Skin of body (tissue), 2 donors: ENCODE results near the gene LSM10. TPM values are rescaled to one million over a fixed set of nuclear protein-coding genes. Genes with fewer than 3 reads are reported as not detected.
A peak's percentile ranks its signal among the peaks of the same experiment; 100 is the strongest.

Source experiments
- DNase-seq: peaks from one replicate; lab custom pipeline; 2025; lab: John Stamatoyannopoulos, UW
- total RNA-seq: library from RNA; depleted of rRNA; stranded (reverse); fragments of >200 nt; gene quantifications from one replicate; pipeline ENCODE4 v1.2.3, GENCODE V29; 2014

LSM10 gene
- total RNA-seq, 1 donor from 2014 or later = 7.3 TPM

DNA sequence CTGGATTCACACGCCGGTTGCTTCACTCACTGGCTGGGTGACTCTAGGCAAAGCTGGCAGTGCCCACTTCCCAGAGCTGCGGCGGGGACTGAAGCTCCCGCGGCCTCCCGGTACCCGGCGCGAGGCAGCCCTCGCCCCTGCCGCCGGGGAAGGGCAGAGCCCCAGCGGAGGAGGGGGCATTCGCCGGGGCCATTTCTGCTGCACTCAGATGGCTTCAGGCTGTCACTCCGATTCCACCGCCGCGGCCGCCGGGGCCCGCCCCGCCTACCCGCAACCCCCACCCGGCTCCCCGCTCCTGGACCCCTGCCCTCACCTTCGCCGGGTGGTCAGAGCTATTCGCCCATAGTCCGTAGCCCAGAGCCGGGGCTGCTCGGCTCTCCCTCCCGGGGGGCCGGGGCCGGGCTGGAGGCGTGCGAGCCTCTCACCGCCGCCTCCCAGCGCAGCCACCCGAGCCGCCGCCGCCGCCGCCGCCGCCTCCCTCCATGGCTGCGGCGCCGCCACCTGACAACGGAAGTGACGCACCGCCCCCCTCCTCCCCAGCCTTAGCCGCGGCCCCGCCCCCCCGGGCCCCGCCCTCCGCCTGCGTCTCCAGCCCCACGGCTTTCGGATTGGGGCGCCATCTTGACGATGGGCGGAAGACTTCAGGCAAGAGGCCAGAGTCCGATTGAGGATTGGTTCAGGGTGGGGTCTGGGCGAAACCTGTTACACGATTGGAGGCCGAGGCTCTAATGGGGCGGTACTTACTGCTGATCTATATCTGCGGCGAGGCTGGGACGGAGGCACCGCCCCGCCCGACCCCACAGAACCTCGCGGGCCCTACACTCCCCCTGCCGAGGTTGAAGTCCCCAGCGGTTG is 12.1 kb downstream of the LSM10 start, which contains the start of gene STK40:
Gene STK40, minus strand, starts transcription at position 515 of the 855 bp plus-strand sequence. CDS start 24,592 bp downstream, outside the sequence.
- peak; percentile 99 for DNase-seq

DNA sequence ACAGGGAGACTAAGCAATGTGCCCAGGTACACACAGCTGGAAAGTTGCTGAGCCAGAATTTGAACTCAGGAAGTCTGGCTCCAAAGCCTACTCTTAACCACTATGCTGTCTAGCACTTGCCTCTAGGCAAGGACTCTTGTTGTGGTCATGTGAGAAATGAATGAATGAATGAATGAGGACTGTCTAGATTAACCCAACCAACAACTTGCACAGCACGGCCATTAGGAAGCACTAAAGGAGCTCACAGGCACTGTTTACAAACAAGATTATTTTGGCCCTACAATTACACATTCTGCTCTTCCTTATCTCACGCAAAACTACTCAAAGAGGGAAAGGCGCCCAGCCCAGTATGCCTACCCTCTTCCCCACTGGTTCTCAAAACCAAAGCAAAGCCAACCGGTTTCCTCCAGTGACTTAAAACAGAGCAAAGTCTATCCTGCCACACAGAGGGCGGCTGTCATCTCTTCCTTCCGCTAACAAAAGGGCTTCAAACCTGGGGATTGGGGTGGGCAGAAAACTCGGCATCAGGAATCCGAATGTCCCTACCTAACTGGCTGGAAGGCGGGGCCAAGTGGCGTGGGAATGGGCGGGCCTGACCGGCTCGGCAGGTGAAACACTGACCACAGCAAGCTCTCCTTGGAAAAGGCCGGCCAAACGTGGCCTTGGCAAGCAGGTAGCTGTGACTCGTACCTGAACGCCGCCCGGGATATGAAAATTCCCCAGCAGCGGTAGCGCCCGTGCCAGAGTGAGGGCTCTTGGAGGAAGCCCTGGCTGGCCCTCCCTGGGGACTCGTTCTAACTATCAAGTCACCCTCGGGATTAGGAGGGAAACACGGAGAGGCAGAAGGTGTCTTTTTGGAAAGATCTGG is 12.9 kb downstream of the LSM10 start:
- DNase-seq = peak; percentile 19

DNA sequence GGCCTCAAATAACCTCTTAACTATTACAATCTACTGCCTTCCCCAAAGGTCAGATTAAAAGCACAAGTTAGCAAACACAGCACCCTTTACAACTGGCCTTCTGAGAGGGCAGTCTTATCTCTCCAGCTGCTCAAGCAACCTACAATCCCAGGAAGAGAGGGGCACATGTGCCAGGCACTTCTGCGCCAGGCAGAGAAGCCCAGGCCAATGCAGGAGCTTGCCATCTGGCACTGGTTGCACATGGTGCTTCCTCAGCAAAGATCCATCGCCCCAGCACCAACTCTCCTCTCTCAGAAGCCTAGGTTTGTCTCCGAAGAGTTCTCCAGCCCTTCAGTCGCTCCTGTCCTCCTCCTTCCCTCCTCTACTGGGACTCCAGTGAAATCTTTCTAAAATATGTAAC is 14.5 kb downstream of the LSM10 start:
- DNase-seq = no peak

DNA sequence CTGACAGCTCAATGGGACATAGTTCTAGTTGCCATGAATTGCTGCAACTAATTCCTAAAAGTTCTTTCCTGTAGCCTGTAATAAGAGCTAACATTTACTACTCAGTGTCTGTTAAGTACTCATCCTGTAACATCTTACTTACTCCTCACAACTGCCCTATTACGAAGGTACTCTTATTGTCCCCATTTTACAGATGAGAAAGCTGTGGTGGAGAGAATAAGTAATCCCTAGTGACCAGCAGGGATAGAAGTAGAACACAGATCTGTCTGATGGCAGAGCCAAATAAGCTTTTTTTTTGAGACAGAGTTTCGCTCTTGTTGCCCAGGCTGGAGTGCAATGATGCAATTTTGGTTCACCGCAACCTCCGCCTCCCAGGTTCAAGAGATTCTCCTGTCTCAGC is 15.0 kb downstream of the LSM10 start:
- DNase-seq = no peak

DNA sequence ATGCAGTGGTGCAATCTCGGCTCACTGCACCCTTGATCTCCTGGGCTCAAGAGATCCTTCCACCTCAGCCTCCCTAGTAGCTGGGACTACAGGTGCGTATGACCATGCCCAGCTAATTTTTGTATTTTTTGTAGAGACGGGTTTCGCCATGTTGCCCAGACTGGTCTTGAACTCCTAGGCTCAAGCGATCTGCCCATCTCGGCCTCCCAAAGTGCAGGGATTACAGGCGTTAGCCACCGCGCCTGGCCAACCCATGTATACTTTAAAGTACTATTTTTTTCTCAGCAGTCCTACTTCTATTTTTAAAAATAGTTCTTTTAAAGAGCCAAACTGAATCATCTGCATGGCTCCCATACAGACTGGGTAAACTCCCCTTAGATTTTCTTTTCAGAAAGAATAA is 15.5 kb downstream of the LSM10 start:
- DNase-seq = no peak

DNA sequence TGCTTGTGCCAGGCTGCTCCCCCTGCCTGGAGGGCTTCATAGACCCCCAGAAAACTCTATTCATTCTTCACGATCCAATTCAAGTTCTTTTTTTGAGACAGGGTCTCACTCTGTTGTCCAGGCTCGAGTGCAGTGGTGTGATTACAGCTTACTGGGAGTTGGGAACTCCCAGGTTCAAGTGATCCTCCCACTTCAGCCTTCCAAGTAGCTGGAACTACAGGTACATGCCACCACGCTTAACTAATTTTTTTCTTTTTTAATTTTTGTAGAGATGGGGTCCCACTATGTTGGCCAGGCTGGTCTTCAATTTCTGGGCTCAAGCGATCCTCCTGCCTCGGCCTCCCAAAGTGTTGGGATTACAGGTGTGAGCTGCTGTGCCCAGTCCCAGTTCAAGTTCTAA is 16.3 kb downstream of the LSM10 start:
- no peak for DNase-seq

DNA sequence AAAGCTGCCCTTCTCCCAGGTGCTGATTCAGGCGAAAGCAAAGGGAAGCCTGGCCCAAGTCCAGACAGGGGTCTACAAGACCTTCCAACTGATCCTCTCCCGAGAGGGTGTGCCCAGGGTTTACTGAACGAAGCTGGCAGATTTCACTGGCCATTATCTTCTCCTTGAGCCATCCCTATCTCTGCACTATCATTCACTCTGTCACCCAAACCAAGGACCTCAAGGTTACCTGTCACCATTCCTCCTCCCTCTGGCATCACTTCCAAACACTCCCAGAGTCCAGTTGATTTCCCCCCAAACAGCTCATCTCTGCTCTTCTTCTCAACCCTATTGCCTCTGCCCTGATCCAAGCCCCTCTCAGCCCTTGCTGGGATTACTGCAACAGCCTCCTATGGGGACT is 16.9 kb downstream of the LSM10 start:
- DNase-seq = no peak

DNA sequence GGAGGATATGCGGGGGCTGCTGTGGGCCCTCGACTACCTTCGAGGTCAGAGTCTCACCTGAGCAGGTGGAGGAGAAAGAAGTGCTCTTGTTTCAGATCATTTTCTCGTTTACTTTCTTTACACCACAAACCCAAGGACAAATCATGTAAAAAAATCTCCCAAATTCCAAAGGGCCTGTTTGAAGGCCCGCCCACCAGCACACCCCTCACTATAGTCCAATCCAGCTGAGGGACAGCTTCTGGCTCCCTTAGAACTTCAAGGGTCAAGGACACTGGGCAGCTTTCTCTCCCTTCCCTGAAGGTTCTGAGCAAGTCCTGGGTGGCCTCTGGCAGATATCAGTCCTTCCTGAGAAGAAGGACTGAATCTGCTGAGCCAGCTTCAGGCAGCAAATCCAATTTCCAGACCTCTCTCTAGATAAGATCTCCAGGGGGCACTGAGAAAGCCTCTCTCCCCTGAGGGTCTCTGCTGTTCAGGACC is 17.5 kb downstream of the LSM10 start:
- no peak for DNase-seq

DNA sequence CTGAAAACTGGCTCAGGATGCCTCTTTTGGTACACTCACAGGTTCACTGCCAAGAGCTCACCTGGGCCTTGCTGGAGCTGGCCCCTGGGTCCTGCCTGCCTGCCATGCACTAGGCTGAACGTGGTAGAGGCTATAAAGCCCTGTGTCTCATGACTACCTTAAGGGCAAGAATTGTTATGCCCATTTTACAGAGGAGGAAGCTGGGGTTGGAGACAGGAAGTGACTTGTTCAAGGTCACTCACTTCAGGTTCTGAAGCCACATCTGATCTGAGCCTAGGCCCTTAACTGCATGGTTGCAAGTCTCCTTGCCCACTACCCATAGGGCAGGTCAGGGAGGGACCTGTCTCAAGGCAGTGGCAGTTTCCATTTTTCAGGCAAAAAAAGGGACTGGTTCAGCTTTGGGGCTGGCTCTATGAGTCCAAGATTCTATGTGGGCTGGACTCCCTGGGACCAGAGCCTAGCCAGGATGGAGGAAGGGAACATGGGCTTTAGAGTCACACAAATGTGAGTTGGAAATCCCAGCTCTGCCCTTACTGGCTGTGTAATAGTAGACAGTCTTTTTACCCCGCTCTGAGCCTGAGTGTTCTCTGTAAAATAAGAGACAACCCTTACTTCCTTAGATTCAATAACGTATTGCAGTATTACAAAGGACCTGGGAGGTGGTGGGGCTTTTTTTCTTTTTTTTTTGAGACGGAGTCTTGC is 19.8 kb downstream of the LSM10 start:
- DNase-seq = no peak

DNA sequence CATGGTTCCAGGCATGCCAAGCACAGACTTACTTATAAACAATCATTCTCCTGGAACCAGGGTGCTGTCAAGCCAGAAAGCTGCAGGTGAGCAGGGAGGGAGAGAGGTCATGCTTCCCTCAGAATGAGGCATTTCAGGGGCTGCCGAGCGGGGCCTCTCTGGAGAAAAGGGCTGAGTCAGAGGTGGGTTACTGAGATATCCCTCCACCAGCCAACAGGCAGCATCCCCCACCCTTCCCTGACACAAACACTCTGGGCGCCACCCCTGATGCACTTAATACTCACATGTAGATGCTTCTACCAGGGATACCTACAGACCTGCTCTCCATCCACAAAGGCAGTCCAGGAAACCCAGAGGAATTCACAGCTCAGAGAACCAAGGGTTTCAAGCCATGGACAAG is 25.1 kb downstream of the LSM10 start:
- no peak for DNase-seq

DNA sequence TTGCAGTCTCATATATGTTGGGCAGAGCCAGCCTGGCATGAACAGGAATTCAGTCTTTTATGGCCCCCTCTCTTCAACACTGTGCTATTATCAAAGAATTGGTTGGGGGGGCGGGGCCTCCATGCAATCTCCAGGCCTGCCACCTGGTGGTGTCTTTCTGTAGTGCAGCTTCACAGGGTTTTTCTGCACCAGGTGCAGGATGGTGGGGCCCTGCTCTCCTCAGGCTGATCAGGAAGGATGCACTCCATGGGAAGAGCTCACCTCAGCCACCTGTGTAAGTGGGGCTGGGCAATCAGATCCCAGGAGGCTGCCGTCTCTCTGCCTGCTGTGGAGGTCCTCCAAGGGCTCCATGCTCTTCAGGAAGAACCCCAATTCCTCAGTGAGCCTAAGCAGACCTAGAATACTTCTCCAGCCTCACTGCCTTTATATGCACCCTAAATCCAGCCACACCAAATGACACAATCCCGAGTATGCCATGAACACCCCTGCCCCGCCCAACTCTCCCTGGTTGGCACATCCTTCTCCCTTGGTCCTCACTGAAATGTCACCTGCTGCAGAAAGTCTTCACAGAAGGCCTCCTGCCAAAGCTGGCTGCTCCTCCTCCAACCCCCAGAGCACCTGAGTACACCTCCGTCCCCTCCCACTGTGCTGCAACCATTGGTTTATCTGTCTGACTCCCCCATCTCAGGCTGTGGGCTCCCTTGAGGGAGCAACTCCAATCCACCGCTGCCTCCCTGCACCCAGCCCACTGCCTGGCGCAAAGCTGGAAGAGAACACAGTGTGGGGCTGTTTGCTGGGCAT is 28.4 kb downstream of the LSM10 start:
- DNase-seq = peak; percentile 33

DNA sequence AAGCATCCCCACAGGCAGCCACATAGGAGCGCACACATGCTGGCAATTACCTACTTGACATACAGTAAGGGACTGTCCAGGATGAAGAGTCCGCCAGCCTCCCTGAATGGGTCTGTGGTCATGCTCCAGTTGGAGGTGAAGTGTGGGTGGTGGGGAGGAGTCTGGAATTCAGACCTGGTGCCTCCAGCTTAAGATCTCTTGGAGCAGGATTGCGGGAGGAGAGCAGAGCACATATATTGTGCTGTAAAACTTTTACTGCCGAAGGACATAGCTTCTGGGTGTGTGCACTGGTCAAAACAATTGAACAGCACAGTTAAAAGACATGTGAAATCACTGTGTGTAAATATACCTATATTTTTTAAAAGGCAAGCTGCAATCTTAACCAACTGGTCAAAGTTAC is 29.9 kb downstream of the LSM10 start:
- DNase-seq = no peak

DNA sequence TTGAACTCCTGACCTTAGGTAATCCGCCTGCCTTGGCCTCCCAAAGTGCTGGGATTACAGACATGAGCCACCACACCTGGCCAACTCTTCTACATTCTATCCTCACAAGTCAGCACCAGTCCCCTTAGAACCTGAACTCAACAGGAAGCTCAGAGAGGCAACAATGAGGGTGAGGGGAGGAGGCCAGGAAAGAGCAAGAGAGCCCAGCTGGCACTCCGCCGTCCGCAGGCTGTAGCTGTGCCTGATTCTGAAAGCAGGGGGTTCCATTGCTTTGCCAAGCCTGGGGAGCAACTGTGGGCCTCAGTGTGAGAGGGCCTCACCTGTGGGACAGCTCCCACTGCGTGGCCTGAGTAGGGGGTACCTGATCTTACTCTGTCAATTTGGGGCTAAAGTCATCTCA is 30.6 kb downstream of the LSM10 start:
- no peak for DNase-seq

DNA sequence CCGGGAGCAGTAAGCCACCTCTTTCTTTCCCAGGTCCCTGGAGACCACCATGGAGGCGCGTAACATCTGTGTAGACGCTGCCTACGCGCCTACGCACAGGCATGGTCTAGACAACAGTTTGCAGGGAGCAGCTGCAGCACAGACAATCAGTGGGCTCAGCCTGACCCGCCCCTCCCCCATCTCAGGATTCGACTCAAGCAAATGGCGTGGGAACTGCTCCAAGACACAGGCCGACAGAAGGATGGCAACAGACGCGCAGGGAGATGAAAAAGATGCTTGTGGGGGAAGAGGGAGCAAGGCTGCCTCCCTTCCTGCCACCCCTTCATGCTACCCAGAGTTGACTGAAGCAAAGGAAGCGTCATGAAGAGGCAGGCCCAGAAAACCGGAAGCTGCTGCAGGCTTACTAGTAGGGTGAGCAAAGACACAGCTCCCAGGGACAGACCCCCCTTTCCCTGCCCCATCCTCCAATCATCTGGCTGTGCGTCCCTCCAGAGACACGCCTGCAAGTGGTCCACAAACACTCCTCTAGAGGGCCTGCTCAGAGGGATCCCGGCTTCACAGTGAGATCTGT is 31.5 kb downstream of the LSM10 start:
- peak; percentile 96 for DNase-seq

DNA sequence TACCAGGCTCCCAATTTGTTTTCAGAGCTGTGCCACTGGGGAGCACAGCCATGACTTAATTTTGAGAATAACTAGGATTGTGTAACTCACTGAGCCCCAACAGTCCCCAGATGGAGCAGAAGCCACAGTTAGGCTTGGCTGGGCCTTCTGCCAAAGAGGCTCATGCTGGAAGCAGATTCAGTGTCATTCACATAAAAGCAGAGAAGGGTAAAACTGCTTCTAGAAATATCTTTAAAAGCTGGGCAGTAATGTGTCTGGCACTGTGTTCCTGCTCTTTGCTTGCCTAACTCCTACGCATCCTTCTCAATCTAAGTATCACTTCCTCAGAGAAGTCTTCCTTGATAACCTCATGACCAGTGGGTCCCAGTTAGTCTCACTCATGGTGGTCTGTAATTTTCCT is 32.3 kb downstream of the LSM10 start:
- DNase-seq = peak; percentile 53

DNA sequence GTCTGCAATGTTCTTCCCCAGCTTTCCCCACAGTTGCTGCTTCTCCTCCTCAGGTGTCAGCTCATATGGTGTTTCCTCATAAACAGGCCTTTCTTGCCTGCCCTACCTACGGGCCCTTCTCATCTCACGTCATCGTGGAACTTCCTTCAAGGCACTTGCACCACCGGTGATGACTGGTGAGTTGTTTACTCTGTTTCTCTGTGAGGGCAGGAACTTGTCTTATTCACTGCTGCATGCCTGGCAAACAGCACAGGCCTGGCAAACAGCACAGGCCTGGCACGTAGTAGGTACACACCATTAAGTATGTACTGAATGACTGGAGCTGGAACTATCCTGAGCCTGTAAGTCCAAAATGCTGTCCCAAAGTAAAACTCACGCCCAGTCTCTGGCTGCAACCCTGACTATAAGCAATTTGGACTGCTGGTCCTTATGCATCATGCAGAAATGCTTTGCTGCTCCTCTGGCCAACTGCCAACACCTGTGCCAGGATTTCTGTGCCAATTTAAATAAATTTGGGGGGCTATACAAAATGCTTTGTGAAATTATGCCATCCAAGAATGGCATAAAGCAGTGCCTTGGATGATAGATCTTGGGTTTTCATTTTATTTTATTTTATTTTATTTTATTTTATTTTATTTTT is 37.7 kb downstream of the LSM10 start:
- DNase-seq = no peak

DNA sequence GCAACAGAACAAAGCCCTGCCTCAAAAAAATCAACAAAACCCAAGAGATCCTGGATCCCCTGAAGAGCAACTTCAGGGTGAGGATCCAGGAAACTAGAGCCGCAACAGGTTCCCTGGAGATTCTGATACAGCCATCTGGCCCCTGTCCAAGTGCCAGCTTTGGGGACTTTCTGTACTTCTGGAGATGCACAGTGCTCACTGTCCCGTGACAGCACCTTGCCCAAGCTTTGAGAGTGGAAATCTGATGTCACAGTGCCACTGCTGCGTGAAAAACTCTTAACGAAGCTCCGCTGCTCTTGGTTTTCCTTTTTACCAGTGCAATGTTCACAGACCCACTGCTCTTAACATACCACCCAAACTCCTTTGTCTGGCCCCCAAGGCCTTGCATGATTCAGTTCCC is 38.3 kb downstream of the LSM10 start:
- no peak for DNase-seq

DNA sequence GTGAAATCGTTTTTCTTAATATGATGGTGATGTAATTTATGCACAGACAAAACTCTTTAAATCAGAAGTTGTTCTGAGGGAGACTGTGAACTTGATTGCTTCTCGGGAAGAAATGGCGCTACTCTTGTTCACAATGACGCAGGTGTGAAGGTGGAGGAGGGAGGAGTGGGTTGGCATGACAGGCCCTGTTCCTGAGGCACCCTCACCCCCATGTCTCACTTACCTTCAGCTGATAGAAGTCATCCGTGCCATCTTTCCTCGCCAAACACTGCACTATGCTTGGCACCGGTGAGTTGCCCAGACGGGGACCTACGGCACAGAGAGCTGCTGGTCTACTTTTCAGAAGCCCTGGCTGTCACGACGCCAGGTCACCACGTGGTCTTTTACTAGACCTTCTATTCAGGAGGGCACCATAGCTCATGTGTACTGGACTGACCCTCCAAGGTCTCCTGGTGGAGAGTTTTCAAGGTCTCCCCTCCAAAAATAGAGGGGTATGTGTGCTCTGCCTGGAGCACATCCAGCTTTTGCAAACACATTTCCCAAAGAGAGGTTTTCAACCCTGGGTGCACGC is 39.1 kb downstream of the LSM10 start:
- DNase-seq = no peak

DNA sequence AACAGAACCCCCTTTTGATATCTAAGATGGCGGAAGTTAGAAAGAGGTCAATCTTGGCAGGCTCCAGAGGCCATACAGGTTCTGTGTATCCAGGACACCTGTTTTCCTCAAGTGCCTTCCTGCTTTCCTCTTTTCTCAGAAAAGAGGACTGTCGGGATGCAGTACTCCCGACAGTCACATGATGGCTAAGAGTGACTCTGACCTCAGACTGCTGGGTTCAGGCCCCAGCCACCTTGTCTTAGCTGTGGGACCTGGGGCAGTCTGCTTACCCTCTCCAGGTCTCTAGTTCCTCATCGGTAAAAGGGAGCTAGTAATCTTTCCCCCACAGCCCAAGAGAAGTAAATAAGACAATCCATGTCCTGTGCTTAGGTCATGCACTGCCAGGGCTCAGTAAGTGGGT is 41.9 kb downstream of the LSM10 start:
- DNase-seq = no peak

DNA sequence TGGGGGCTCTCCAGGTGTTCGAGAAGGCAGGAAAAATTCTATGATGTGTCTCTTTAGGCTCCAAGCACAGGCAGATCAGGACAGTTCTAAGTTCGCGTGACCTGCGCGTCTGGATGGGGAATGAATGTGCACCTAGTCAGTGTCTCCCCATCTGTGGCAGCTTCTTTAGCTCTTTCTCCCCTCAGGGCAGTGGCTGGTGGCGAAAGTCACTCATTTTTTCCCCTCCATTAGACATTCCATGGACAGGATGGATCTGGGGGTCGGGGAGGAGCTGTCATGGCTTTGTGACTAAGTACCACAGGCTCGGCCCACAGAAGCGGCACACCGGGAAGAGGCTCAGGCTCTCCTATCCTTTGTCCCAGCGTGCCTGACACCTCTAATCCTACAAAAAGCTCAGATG is 43.2 kb downstream of the LSM10 start:
- no peak for DNase-seq
